ENCODE results near the gene NHSL1.

GRCh38 chr6:138494312-138494711 is 5.0 kb downstream of the NHSL1 start:
- TF ChIP-seq, protein P1, sequence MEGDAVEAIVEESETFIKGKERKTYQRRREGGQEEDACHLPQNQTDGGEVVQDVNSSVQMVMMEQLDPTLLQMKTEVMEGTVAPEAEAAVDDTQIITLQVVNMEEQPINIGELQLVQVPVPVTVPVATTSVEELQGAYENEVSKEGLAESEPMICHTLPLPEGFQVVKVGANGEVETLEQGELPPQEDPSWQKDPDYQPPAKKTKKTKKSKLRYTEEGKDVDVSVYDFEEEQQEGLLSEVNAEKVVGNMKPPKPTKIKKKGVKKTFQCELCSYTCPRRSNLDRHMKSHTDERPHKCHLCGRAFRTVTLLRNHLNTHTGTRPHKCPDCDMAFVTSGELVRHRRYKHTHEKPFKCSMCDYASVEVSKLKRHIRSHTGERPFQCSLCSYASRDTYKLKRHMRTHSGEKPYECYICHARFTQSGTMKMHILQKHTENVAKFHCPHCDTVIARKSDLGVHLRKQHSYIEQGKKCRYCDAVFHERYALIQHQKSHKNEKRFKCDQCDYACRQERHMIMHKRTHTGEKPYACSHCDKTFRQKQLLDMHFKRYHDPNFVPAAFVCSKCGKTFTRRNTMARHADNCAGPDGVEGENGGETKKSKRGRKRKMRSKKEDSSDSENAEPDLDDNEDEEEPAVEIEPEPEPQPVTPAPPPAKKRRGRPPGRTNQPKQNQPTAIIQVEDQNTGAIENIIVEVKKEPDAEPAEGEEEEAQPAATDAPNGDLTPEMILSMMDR (IDR thresholded peaks at IDR 0.05; ENCODE audit: low read length) = no peak
- no peak for TF ChIP-seq EZH2 (IDR thresholded peaks at IDR 0.05; ENCODE audit: borderline replicate concordance, low read length)
